ENCODE measurements around the gene PCDHGA12. TPM values are rescaled to one million over a fixed set of nuclear protein-coding genes. Genes with fewer than 3 reads are reported as not detected.
A peak's percentile ranks its signal among the peaks of the same experiment; 100 is the strongest.
"Not testable (repeated sequence)": the region's sequence is repeated elsewhere in the genome, so short reads cannot be mapped to it uniquely, and the experiment has no call there.

Gene PCDHGA12
- total and polyA plus RNA-seq, 2 experiments from 2014 or later: 0.66 to 0.70 TPM

DNA sequence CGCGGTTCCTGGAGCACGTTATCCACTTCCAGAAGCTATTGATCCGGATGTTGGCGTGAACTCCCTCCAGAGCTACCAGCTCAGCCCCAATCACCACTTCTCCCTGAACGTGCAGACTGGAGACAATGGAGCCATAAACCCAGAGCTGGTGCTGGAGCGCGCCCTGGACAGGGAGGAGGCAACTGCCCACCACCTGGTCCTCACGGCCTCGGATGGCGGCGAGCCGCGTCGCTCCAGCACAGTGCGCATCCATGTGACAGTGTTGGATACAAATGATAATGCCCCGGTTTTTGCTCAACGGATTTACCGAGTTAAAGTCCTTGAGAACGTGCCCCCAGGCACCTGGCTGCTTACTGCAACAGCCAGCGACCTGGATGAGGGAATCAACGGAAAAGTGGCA, 26.9 kb upstream of the PCDHGA12 start:
- Histone ChIP-seq H3K36me3 (replicated peaks; ENCODE audit: insufficient read depth, low read depth) (peaks cover 2% of the 10 kb centered on the region), H4K20me1 (ENCODE audit: insufficient read depth, poor library complexity, severe bottlenecking) (no peaks in the 10 kb centered on the region), H3K27me3 (no peaks in the 10 kb centered on the region), H3K79me2 (no peaks in the 10 kb centered on the region), H3K9me3 (ENCODE audit: low read depth) (peaks cover 16% of the 10 kb centered on the region), H3K9me2 (replicated peaks; ENCODE audit: insufficient read depth) (no peaks in the 10 kb centered on the region), H3K4me2 (no peak overlapping the region), H2AFZ (no peak overlapping the region), H3K4me3 (no peak overlapping the region), H3K27ac (no peak overlapping the region), H3K4me1 (ENCODE audit: insufficient read depth) (no peaks in the 10 kb centered on the region)
- WGBS (ENCODE audit: low lambda C conversion rate, missing lambda C conversion rate): 96% methylated on average over 22 of the region's 22 CpGs
- TF ChIP-seq, protein P1, sequence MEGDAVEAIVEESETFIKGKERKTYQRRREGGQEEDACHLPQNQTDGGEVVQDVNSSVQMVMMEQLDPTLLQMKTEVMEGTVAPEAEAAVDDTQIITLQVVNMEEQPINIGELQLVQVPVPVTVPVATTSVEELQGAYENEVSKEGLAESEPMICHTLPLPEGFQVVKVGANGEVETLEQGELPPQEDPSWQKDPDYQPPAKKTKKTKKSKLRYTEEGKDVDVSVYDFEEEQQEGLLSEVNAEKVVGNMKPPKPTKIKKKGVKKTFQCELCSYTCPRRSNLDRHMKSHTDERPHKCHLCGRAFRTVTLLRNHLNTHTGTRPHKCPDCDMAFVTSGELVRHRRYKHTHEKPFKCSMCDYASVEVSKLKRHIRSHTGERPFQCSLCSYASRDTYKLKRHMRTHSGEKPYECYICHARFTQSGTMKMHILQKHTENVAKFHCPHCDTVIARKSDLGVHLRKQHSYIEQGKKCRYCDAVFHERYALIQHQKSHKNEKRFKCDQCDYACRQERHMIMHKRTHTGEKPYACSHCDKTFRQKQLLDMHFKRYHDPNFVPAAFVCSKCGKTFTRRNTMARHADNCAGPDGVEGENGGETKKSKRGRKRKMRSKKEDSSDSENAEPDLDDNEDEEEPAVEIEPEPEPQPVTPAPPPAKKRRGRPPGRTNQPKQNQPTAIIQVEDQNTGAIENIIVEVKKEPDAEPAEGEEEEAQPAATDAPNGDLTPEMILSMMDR (IDR thresholded peaks at IDR 0.05; ENCODE audit: poor library complexity): no peak
- TF ChIP-seq EZH2phosphoT487 (IDR thresholded peaks at IDR 0.05; ENCODE audit: low read depth, severe bottlenecking, unreplicated experiment) (no peak), EZH2 (IDR thresholded peaks at IDR 0.05; ENCODE audit: borderline replicate concordance) (no peak)
- DNase-seq (ENCODE audit: low spot score): no peak

- peak within 1 kb of the TSS; percentile 74 for H2AFZ ChIP-seq
- DNase-seq (ENCODE audit: low spot score): peak; percentile 83
- peak within 1 kb of the TSS; percentile 78 for H3K4me2 ChIP-seq
- not testable (repeated sequence) for H3K9me2 ChIP-seq (replicated peaks; ENCODE audit: insufficient read depth); H3K4me1 ChIP-seq (ENCODE audit: insufficient read depth); H3K36me3 ChIP-seq (replicated peaks; ENCODE audit: insufficient read depth, low read depth); H3K27me3 ChIP-seq; H4K20me1 ChIP-seq (ENCODE audit: insufficient read depth, poor library complexity, severe bottlenecking)
- peaks cover 23% of the 10 kb centered on the region for H3K79me2 ChIP-seq
- peaks cover 37% of the 10 kb centered on the region for H3K9me3 ChIP-seq (ENCODE audit: low read depth)
- 9% methylated on average over 51 of the region's 51 CpGs for WGBS (ENCODE audit: low lambda C conversion rate, missing lambda C conversion rate)
- peak within 1 kb of the TSS; percentile 83 for H3K27ac ChIP-seq
- TF ChIP-seq, protein P1 (IDR thresholded peaks at IDR 0.05; ENCODE audit: poor library complexity): peak; percentile 79
- H3K4me3 ChIP-seq: peak within 1 kb of the TSS; percentile 41
Observed at GRCh38 chr5:141407790-141408505, 22.4 kb upstream of the PCDHGA12 start, which contains the start of gene PCDHGB6. Gene PCDHGB6, plus strand, starts transcription at chr5:141408021. Its CDS starts 182 bp downstream, at chr5:141408203.

GRCh38 chr5:141409598-141410306, 20.6 kb upstream of the PCDHGA12 start:
- H3K9me3 ChIP-seq (ENCODE audit: low read depth): peaks cover 40% of the 10 kb centered on the region
- H3K4me3 ChIP-seq: no peak overlapping the region
- H3K4me1 ChIP-seq (ENCODE audit: insufficient read depth): no peaks in the 10 kb centered on the region
- H3K9me2 ChIP-seq (replicated peaks; ENCODE audit: insufficient read depth): no peaks in the 10 kb centered on the region
- H3K4me2 ChIP-seq: no peak overlapping the region
- H3K36me3 ChIP-seq (replicated peaks; ENCODE audit: insufficient read depth, low read depth): peaks cover 7% of the 10 kb centered on the region
- TF ChIP-seq, protein P1 (IDR thresholded peaks at IDR 0.05; ENCODE audit: poor library complexity): no peak
- TF ChIP-seq EZH2phosphoT487 (IDR thresholded peaks at IDR 0.05; ENCODE audit: low read depth, severe bottlenecking, unreplicated experiment): no peak
- no peak for TF ChIP-seq EZH2 (IDR thresholded peaks at IDR 0.05; ENCODE audit: borderline replicate concordance)
- H3K27me3 ChIP-seq: no peaks in the 10 kb centered on the region
- no peak for DNase-seq (ENCODE audit: low spot score)
- WGBS (ENCODE audit: low lambda C conversion rate, missing lambda C conversion rate): 98% methylated on average over 58 of the region's 64 CpGs
- peaks cover 23% of the 10 kb centered on the region for H3K79me2 ChIP-seq
- no peaks in the 10 kb centered on the region for H4K20me1 ChIP-seq (ENCODE audit: insufficient read depth, poor library complexity, severe bottlenecking)
- H2AFZ ChIP-seq: no peak overlapping the region
- H3K27ac ChIP-seq: no peak overlapping the region
